Liver (tissue), 9 donors: ENCODE results near the gene PRKAR1B. TPM values are rescaled to one million over a fixed set of nuclear protein-coding genes. Genes with fewer than 3 reads are reported as not detected.

ENCODE experiments used
- DNase-seq: peaks from one replicate; pipeline ENCODE4 v3.0.0-alpha.2; 2017; ENCODE audit warnings: low spot score
- H3K27ac ChIP-seq, 2 donors: one replicate each; pipeline ENCODE4 v1.7.0; 2013; ENCODE audit warnings: inconsistent platforms in 2 of 2, low read length in 2 of 2, control low read depth in 1 of 2, low read depth in 1 of 2, mild to moderate bottlenecking in 1 of 2
- H3K27me3 ChIP-seq, 4 donors: one replicate each; pipeline versions ENCODE4 v1.6.1 to v1.7.0; 2013; ENCODE audit warnings: low read length in 3 of 4, inconsistent platforms in 1 of 4, mild to moderate bottlenecking in 1 of 4, moderate library complexity in 1 of 4; ENCODE audit not compliant: control insufficient read depth in 4 of 4, insufficient read depth in 4 of 4
- H3K36me3 ChIP-seq, 4 donors: one replicate each; pipeline versions ENCODE4 v1.6.1 to v1.7.0; 2013; ENCODE audit warnings: low read length in 3 of 4, mild to moderate bottlenecking in 3 of 4, low read depth in 1 of 4, moderate library complexity in 1 of 4; ENCODE audit not compliant: control insufficient read depth in 4 of 4, insufficient read depth in 3 of 4
- H3K4me1 ChIP-seq, 4 donors: one replicate each; pipeline versions ENCODE4 v1.6.1 to v1.7.0; 2013; ENCODE audit warnings: low read length in 3 of 4, mild to moderate bottlenecking in 3 of 4, moderate library complexity in 1 of 4; ENCODE audit not compliant: control insufficient read depth in 4 of 4, insufficient read depth in 4 of 4
- H3K4me3 ChIP-seq, 3 donors: one replicate each; pipeline versions ENCODE4 v1.6.1 to v1.7.0; 2013; ENCODE audit warnings: low read length in 3 of 3, control low read depth in 1 of 3, low read depth in 1 of 3, mild to moderate bottlenecking in 1 of 3
- H3K9ac ChIP-seq, 2 donors: one replicate each; pipeline ENCODE4 v1.7.0; 2013; ENCODE audit warnings: low read length in 2 of 2, mild to moderate bottlenecking in 2 of 2, moderate library complexity in 2 of 2, control low read depth in 1 of 2, low read depth in 1 of 2
- H3K9me3 ChIP-seq, 4 donors: one replicate each; pipeline versions ENCODE4 v1.6.1 to v1.7.0; 2013; ENCODE audit warnings: low read length in 3 of 4; ENCODE audit not compliant: control insufficient read depth in 4 of 4
- FOXA1 ChIP-seq: IDR thresholded peaks from 2 replicates; pipeline ENCODE4 v1.6.1; 2016; ENCODE audit warnings: antibody characterized with exemption
- FOXA2 ChIP-seq: IDR thresholded peaks from 2 replicates; pipeline ENCODE4 v1.6.1; 2016; ENCODE audit warnings: antibody characterized with exemption
- GABPA ChIP-seq, 2 donors: IDR thresholded peaks in 1 of 2; conservative IDR thresholded peaks in 1 of 2; 2 replicates each; pipeline ENCODE4 v1.6.1; 2016; ENCODE audit warnings: antibody characterized with exemption in 2 of 2, mild to moderate bottlenecking in 1 of 2, moderate library complexity in 1 of 2
- HNF4A ChIP-seq, 2 donors: conservative IDR thresholded peaks; 2 replicates each; pipeline ENCODE4 v1.6.1; 2016; ENCODE audit warnings: antibody characterized with exemption in 2 of 2, mild to moderate bottlenecking in 2 of 2
- HNF4G ChIP-seq: IDR thresholded peaks from 2 replicates; pipeline ENCODE4 v1.6.1; 2016; ENCODE audit warnings: antibody characterized with exemption
- JUND ChIP-seq, 2 donors: IDR thresholded peaks; 2 replicates each; pipeline ENCODE4 v1.6.1; 2016; ENCODE audit warnings: antibody characterized with exemption in 2 of 2
- NR2F2 ChIP-seq: IDR thresholded peaks from 2 replicates; pipeline ENCODE4 v1.6.1; 2016; ENCODE audit warnings: antibody characterized with exemption
- RAD21 ChIP-seq, 2 donors: IDR thresholded peaks; 2 replicates each; pipeline ENCODE4 v1.6.1; 2016; ENCODE audit warnings: antibody characterized with exemption in 2 of 2, mild to moderate bottlenecking in 2 of 2
- RXRA ChIP-seq, 2 donors: IDR thresholded peaks; 2 replicates each; pipeline ENCODE4 v1.6.1; 2017 to 2018; ENCODE audit warnings: antibody characterized with exemption in 2 of 2, mild to moderate bottlenecking in 1 of 2
- SP1 ChIP-seq: IDR thresholded peaks from 2 replicates; pipeline ENCODE4 v1.6.1; 2018; ENCODE audit warnings: antibody characterized with exemption, mild to moderate bottlenecking
- TAF1 ChIP-seq: conservative IDR thresholded peaks from 2 replicates; pipeline ENCODE4 v1.6.1; 2016; ENCODE audit warnings: antibody characterized with exemption, mild to moderate bottlenecking
- WGBS: extraction: QIAGEN DNeasy Blood & Tissue Kit; methylation state at CpG from one replicate; pipeline ENCODE4 v1.1.7; 2013; 5-methylcytosine and 5-hydroxymethylcytosine counted together
- polyA plus RNA-seq, 2 donors: library from polyadenylated mRNA; stranded (reverse) in 1 of 2; unstranded in 1 of 2; fragments of 200-250 nt in 1 of 2; fragments of >200 nt in 1 of 2; fragmentation: Nextera tagmentation in 1 of 2; extraction: Ambion mirVana in 1 of 2; gene quantifications; one replicate each; pipeline versions ENCODE4 v1.2.1 to v1.2.3, GENCODE V29; 2013 to 2015
- total RNA-seq, 2 donors: library from RNA; depleted of rRNA; stranded (reverse); fragments of >200 nt; gene quantifications; one replicate each; pipeline ENCODE4 v1.2.3, GENCODE V29; 2014
- TF ChIP-seq, protein P1 (sequence below): IDR thresholded peaks from 2 replicates; pipeline ENCODE4 v1.6.1; 2016; ENCODE audit warnings: antibody characterized with exemption
- TF ChIP-seq, protein P2 (sequence below): fragments of 150-350 bp; IDR thresholded peaks from 2 replicates; pipeline ENCODE4 v1.5.1; 2017; ENCODE audit warnings: improper control_type of control experiment, low read depth, low read length; ENCODE audit not compliant: missing input control
- donor health status: healthy.
- donor health status: healthy.
- donor health status: healthy.
- donor health status: healthy.
- donor health status: healthy.

The PRKAR1B gene
- total and polyA plus RNA-seq, 4 donors = 11.1 to 14.4 (median 12.4) TPM

DNA sequence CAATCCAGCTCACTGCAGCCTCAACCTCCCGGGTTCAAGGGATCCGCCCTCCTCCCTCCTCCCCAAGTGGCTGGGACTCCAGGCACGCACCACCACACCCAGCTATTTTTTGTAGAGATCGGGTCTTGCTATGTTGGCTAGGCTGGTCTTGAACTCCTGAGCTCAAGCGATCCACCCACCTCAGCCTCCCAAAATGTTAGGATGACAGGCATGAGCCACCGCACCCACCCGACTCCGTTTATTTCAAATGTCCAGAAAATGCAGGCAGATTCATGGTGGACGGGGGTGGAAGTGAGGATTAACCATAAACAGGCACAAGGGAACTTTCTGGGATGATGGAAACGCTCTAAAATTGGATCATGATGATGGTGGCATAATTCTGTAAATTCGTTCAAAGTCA, 85.1 kb downstream of the PRKAR1B start:
- Histone ChIP-seq H3K36me3 (no peaks in the 10 kb centered on the region), H3K9me3 (peaks cover 0 to 3% (median 0%) of the 10 kb centered on the region in 4 donors), H3K4me3 (no peak overlapping the region), H3K4me1 (no peaks in the 10 kb centered on the region), H3K27ac (no peak overlapping the region), H3K27me3 (no peaks in the 10 kb centered on the region), H3K9ac (no peak overlapping the region)
- no peak for DNase-seq
- TF ChIP-seq FOXA2 = no peak
- TF ChIP-seq, protein P1, sequence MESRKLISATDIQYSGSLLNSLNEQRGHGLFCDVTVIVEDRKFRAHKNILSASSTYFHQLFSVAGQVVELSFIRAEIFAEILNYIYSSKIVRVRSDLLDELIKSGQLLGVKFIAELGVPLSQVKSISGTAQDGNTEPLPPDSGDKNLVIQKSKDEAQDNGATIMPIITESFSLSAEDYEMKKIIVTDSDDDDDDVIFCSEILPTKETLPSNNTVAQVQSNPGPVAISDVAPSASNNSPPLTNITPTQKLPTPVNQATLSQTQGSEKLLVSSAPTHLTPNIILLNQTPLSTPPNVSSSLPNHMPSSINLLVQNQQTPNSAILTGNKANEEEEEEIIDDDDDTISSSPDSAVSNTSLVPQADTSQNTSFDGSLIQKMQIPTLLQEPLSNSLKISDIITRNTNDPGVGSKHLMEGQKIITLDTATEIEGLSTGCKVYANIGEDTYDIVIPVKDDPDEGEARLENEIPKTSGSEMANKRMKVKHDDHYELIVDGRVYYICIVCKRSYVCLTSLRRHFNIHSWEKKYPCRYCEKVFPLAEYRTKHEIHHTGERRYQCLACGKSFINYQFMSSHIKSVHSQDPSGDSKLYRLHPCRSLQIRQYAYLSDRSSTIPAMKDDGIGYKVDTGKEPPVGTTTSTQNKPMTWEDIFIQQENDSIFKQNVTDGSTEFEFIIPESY = no peak
- TF ChIP-seq HNF4A (conservative IDR thresholded peaks at IDR 0.05) = no peak
- TF ChIP-seq JUND (IDR thresholded peaks at IDR 0.05) = no peak
- TF ChIP-seq TAF1 = no peak
- no peak for TF ChIP-seq SP1
- TF ChIP-seq, protein P2, sequence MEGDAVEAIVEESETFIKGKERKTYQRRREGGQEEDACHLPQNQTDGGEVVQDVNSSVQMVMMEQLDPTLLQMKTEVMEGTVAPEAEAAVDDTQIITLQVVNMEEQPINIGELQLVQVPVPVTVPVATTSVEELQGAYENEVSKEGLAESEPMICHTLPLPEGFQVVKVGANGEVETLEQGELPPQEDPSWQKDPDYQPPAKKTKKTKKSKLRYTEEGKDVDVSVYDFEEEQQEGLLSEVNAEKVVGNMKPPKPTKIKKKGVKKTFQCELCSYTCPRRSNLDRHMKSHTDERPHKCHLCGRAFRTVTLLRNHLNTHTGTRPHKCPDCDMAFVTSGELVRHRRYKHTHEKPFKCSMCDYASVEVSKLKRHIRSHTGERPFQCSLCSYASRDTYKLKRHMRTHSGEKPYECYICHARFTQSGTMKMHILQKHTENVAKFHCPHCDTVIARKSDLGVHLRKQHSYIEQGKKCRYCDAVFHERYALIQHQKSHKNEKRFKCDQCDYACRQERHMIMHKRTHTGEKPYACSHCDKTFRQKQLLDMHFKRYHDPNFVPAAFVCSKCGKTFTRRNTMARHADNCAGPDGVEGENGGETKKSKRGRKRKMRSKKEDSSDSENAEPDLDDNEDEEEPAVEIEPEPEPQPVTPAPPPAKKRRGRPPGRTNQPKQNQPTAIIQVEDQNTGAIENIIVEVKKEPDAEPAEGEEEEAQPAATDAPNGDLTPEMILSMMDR = no peak
- no peak for TF ChIP-seq FOXA1
- 97% methylated on average over 11 of the region's 11 CpGs for WGBS

DNA sequence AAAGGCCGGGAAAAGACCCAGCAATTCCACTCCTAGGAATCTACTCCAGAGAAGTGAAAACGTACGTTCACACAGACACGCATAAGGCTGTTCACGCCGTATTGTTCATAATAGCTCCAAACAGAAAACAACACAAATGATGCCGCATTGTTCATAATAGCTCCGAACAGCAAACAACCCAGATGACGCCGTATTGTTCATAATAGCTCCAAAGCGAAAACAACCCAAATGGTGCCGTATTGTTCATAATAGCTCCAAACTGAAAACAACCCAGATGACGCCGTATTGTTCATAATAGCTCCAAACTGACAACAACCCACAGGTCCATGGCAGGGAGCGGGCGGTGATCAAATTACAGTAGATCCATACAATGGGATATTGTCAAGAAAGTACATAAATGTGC, 85.8 kb downstream of the PRKAR1B start:
- TF ChIP-seq, protein P1 = no peak
- TF ChIP-seq HNF4G (no peak), TAF1 (no peak), GABPA (IDR thresholded peaks at IDR 0.05 in 1 of 2, conservative IDR thresholded peaks at IDR 0.05 in 1 of 2) (no peak), RAD21 (IDR thresholded peaks at IDR 0.05) (no peak), FOXA2 (no peak), NR2F2 (no peak), RXRA (IDR thresholded peaks at IDR 0.05) (no peak), JUND (IDR thresholded peaks at IDR 0.05) (no peak), HNF4A (conservative IDR thresholded peaks at IDR 0.05) (no peak)
- TF ChIP-seq, protein P2 = no peak
- Histone ChIP-seq H3K4me3 (no peak overlapping the region), H3K27ac (no peak overlapping the region), H3K36me3 (no peaks in the 10 kb centered on the region), H3K9me3 (peaks cover 0 to 3% (median 0%) of the 10 kb centered on the region in 4 donors), H3K27me3 (no peaks in the 10 kb centered on the region), H3K4me1 (no peaks in the 10 kb centered on the region), H3K9ac (no peak overlapping the region)
- 93% methylated on average over 16 of the region's 16 CpGs for WGBS
- DNase-seq = no peak
